Astrocyte (in vitro differentiated cells and primary cell): ENCODE data around the gene FBP2. TPM values are rescaled to one million over a fixed set of nuclear protein-coding genes. Genes with fewer than 3 reads are reported as not detected.

Experiments used
- DNase-seq: peaks from one replicate; pipeline ENCODE4 v3.0.0-alpha.2; 2010; ENCODE audit warnings: low read depth
- FAIRE-seq: peaks from 2 replicates; lab custom pipeline; 2011; peaks lifted over from hg19 to GRCh38; lab: Jason Lieb, UNC
- H2AFZ ChIP-seq: 2 replicates; pipeline ENCODE4 v1.6.0; 2012; ENCODE audit warnings: low read depth, low read length, inconsistent platforms
- H3K27ac ChIP-seq: 2 replicates; pipeline ENCODE4 v1.5.1; 2011; ENCODE audit warnings: low read depth, low read length, inconsistent platforms
- H3K27me3 ChIP-seq: 2 replicates; pipeline ENCODE4 v1.6.0; 2011; ENCODE audit warnings: low read length, inconsistent platforms; ENCODE audit not compliant: insufficient read depth
- H3K36me3 ChIP-seq: 2 replicates; pipeline ENCODE4 v1.5.1; 2011; ENCODE audit warnings: low read length, inconsistent platforms; ENCODE audit not compliant: insufficient read depth
- H3K4me1 ChIP-seq: 2 replicates; pipeline ENCODE4 v1.5.1; 2011; ENCODE audit warnings: low read length, inconsistent platforms; ENCODE audit not compliant: insufficient read depth
- H3K4me2 ChIP-seq: 2 replicates; pipeline ENCODE4 v1.6.0; 2012; ENCODE audit warnings: low read length, inconsistent platforms
- H3K4me3 ChIP-seq: 2 replicates; pipeline ENCODE4 v1.5.1; 2011; ENCODE audit warnings: low read depth, mild to moderate bottlenecking, low read length, inconsistent platforms; ENCODE audit not compliant: insufficient read depth
- H3K79me2 ChIP-seq: 2 replicates; pipeline ENCODE4 v1.6.0; 2012; ENCODE audit warnings: mild to moderate bottlenecking, low read length, inconsistent platforms; ENCODE audit not compliant: insufficient read depth
- H3K9ac ChIP-seq: 2 replicates; pipeline ENCODE4 v1.6.0; 2012; ENCODE audit warnings: mild to moderate bottlenecking, low read length, inconsistent platforms
- H3K9me3 ChIP-seq: 2 replicates; pipeline ENCODE4 v1.5.1; 2012; ENCODE audit warnings: low read depth, mild to moderate bottlenecking, low read length, inconsistent platforms; ENCODE audit not compliant: insufficient read depth
- H4K20me1 ChIP-seq: 2 replicates; pipeline ENCODE4 v1.6.0; 2012; ENCODE audit warnings: low read length, inconsistent platforms; ENCODE audit not compliant: insufficient read depth
- H3K27ac Mint-ChIP-seq: one replicate; pipeline ENCODE4 v1.8.0; 2021; ENCODE audit warnings: mild to moderate bottlenecking, mixed read lengths; ENCODE audit not compliant: unreplicated experiment
- H3K27me3 Mint-ChIP-seq: one replicate; pipeline ENCODE4 v1.8.0; 2021; ENCODE audit warnings: low read depth, mixed read lengths; ENCODE audit not compliant: unreplicated experiment
- H3K36me3 Mint-ChIP-seq: one replicate; pipeline ENCODE4 v1.8.0; 2021; ENCODE audit warnings: low read depth, mixed read lengths; ENCODE audit not compliant: unreplicated experiment
- H3K4me1 Mint-ChIP-seq: one replicate; pipeline ENCODE4 v1.8.0; 2021; ENCODE audit warnings: low read depth, mixed read lengths; ENCODE audit not compliant: unreplicated experiment
- H3K4me3 Mint-ChIP-seq: one replicate; pipeline ENCODE4 v1.8.0; 2021; ENCODE audit warnings: mild to moderate bottlenecking, moderate library complexity, mixed read lengths; ENCODE audit not compliant: unreplicated experiment
- H3K9me3 Mint-ChIP-seq: one replicate; pipeline ENCODE4 v1.8.0; 2021; ENCODE audit warnings: mild to moderate bottlenecking, mixed read lengths; ENCODE audit not compliant: unreplicated experiment
- EZH2 ChIP-seq: IDR thresholded peaks from 2 replicates; pipeline ENCODE4 v1.6.1; 2012; ENCODE audit warnings: mild to moderate bottlenecking, low read length, inconsistent platforms; ENCODE audit not compliant: insufficient read depth
- total RNA-seq: library from RNA; stranded (reverse); gene quantifications from 2 replicates; pipeline ENCODE4 v1.2.1, GENCODE V29; 2021
- TF ChIP-seq, protein P1 (sequence below): IDR thresholded peaks from 2 replicates; pipeline ENCODE4 v1.5.1; 2011; ENCODE audit warnings: low read depth, mild to moderate bottlenecking, inconsistent platforms, low read length, moderate library complexity; ENCODE audit not compliant: insufficient read depth

Gene FBP2
- total RNA-seq, 1 donor from 2014 or later, result not detected

- H3K9me3 Mint-ChIP-seq, result no peaks in the 10 kb centered on the region
- no peaks in the 10 kb centered on the region for H3K36me3 Mint-ChIP-seq
- Histone ChIP-seq H3K9ac (no peak overlapping the region), H3K36me3 (no peaks in the 10 kb centered on the region), H3K79me2 (no peaks in the 10 kb centered on the region), H3K4me1 (no peaks in the 10 kb centered on the region), H3K9me3 (no peaks in the 10 kb centered on the region), H3K27ac (no peak overlapping the region), H3K27me3 (no peaks in the 10 kb centered on the region), H3K4me2 (no peak overlapping the region), H3K4me3 (no peak overlapping the region), H2AFZ (no peak overlapping the region), H4K20me1 (no peaks in the 10 kb centered on the region)
- H3K4me1 Mint-ChIP-seq, result peaks cover 9% of the 10 kb centered on the region
- DNase-seq, result no peak
- TF ChIP-seq, protein P1, sequence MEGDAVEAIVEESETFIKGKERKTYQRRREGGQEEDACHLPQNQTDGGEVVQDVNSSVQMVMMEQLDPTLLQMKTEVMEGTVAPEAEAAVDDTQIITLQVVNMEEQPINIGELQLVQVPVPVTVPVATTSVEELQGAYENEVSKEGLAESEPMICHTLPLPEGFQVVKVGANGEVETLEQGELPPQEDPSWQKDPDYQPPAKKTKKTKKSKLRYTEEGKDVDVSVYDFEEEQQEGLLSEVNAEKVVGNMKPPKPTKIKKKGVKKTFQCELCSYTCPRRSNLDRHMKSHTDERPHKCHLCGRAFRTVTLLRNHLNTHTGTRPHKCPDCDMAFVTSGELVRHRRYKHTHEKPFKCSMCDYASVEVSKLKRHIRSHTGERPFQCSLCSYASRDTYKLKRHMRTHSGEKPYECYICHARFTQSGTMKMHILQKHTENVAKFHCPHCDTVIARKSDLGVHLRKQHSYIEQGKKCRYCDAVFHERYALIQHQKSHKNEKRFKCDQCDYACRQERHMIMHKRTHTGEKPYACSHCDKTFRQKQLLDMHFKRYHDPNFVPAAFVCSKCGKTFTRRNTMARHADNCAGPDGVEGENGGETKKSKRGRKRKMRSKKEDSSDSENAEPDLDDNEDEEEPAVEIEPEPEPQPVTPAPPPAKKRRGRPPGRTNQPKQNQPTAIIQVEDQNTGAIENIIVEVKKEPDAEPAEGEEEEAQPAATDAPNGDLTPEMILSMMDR, result no peak
- no peak for TF ChIP-seq EZH2
- no peak for FAIRE-seq
- peaks cover 3% of the 10 kb centered on the region for H3K27me3 Mint-ChIP-seq
- H3K4me3 Mint-ChIP-seq, result no peak overlapping the region
- H3K27ac Mint-ChIP-seq, result no peak overlapping the region
These were observed 54.7 kb downstream of the FBP2 start for GRCh38 chr9:94538908-94539307.

- Histone ChIP-seq H3K36me3 (no peaks in the 10 kb centered on the region), H3K4me3 (no peak overlapping the region), H4K20me1 (no peaks in the 10 kb centered on the region), H3K27ac (no peak overlapping the region), H3K27me3 (no peaks in the 10 kb centered on the region), H3K79me2 (no peaks in the 10 kb centered on the region), H3K9me3 (no peaks in the 10 kb centered on the region), H2AFZ (no peak overlapping the region), H3K4me2 (no peak overlapping the region), H3K9ac (no peak overlapping the region), H3K4me1 (no peaks in the 10 kb centered on the region)
- Mint-ChIP-seq H3K4me1 (peaks cover 15% of the 10 kb centered on the region), H3K27ac (no peak overlapping the region), H3K9me3 (no peaks in the 10 kb centered on the region), H3K36me3 (peaks cover 2% of the 10 kb centered on the region), H3K4me3 (no peak overlapping the region), H3K27me3 (no peaks in the 10 kb centered on the region)
- TF ChIP-seq, protein P1, result no peak
- TF ChIP-seq EZH2, result no peak
- no peak for DNase-seq
- no peak for FAIRE-seq
These were observed 58.7 kb downstream of the FBP2 start for GRCh38 chr9:94534901-94535300.

GRCh38 chr9:94533601-94534000 is 60.0 kb downstream of the FBP2 start:
- H3K27me3 Mint-ChIP-seq, result no peaks in the 10 kb centered on the region
- Histone ChIP-seq H3K36me3 (no peaks in the 10 kb centered on the region), H3K27ac (no peak overlapping the region), H3K79me2 (no peaks in the 10 kb centered on the region), H3K9me3 (no peaks in the 10 kb centered on the region), H2AFZ (no peak overlapping the region), H3K4me2 (no peak overlapping the region), H3K9ac (no peak overlapping the region), H4K20me1 (no peaks in the 10 kb centered on the region), H3K4me3 (no peak overlapping the region), H3K27me3 (no peaks in the 10 kb centered on the region), H3K4me1 (no peaks in the 10 kb centered on the region)
- H3K27ac Mint-ChIP-seq, result no peak overlapping the region
- DNase-seq (no peak), FAIRE-seq (no peak)
- H3K36me3 Mint-ChIP-seq, result peaks cover 2% of the 10 kb centered on the region
- no peak overlapping the region for H3K4me3 Mint-ChIP-seq
- H3K9me3 Mint-ChIP-seq, result no peaks in the 10 kb centered on the region
- TF ChIP-seq, protein P1, result no peak
- no peak for TF ChIP-seq EZH2
- H3K4me1 Mint-ChIP-seq, result peaks cover 15% of the 10 kb centered on the region
